ENCODE data around the gene E2F4.

Gene E2F4

DNA sequence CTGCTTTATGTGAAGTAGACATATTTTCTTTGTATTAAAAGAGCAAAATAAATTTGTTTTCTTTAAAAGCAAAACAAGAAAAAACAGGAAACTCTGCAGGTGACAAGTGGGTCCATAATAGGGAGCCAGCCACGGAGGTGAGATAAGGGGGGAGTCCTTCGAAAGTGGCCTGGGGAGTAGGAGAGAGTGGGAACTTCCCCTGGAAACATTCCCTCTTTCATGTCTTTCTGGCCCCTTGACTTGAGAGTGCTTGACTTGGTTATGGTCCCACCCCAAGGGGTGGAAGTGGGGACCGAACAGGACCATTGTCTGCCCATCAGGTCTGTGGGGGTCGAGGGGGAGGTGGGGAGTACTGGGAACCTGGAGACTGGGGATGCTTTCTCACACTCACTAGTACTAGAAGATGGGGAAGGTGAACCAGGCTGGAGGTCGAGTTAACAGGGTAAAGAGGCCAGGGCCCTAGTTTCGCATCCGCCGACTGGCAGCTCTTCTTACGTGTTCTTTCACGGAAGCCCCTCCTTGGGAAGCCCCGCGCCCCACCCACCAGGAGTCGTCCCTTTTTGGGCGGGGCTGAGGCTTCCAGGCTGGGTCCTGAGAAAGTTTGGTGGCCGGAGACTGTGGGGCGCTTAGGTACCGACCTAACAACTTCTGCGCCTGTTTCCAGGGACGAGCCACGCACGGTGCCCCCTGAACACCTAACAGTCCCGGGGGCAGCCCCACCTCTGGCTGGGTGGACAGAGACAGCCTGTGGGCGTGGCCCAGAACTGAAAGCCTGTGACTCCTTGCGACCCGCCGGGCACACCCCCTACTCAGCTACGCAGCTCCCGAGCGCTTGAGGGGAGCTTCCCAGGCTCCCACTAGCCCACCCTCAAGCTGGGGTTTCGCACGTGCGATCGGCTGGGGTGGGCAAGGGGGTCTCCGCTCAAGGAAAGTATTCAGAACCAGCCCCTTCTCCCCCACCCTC is 33.0 kb upstream of the E2F4 start:
- H3K27ac ChIP-seq (ENCODE audit: low read length), result peak overlapping the region; percentile 86

GRCh38 chr16:67161595-67162058 is 30.3 kb upstream of the E2F4 start:
- Histone ChIP-seq H3K4me1 (ENCODE audit: low read length) (peaks cover 26% of the 10 kb centered on the region), H3K4me3 (ENCODE audit: low read length) (no peak overlapping the region)

More for the DNA sequence above, 33.0 kb upstream of the E2F4 start:
- peaks cover 20% of the 10 kb centered on the region for H3K4me1 ChIP-seq (ENCODE audit: low read length)
- H3K9ac ChIP-seq (ENCODE audit: low read length), result peak overlapping the region; percentile 91
- TF ChIP-seq CTCF (IDR thresholded peaks at IDR 0.05; ENCODE audit: low read depth, low read length), result no peak
- TF ChIP-seq EZH2phosphoT487 (IDR thresholded peaks at IDR 0.05; ENCODE audit: low read depth), result no peak
- H3K27me3 ChIP-seq (ENCODE audit: low read depth, low read length), result no peaks in the 10 kb centered on the region
- H4K20me1 ChIP-seq (ENCODE audit: insufficient read depth, low read length), result no peaks in the 10 kb centered on the region
- peak overlapping the region; percentile 87 for H3K4me3 ChIP-seq (ENCODE audit: low read length)
- H3K4me2 ChIP-seq (ENCODE audit: low read length), result peak overlapping the region; percentile 99
- H2AFZ ChIP-seq (ENCODE audit: low read depth, low read length), result no peak overlapping the region
- peaks cover 12% of the 10 kb centered on the region for H3K36me3 ChIP-seq (replicated peaks; ENCODE audit: low read depth, low read length)
- H3K79me2 ChIP-seq (ENCODE audit: low read length), result peaks cover 14% of the 10 kb centered on the region
- no peaks in the 10 kb centered on the region for H3K9me3 ChIP-seq (ENCODE audit: insufficient read depth, low read length)

DNA sequence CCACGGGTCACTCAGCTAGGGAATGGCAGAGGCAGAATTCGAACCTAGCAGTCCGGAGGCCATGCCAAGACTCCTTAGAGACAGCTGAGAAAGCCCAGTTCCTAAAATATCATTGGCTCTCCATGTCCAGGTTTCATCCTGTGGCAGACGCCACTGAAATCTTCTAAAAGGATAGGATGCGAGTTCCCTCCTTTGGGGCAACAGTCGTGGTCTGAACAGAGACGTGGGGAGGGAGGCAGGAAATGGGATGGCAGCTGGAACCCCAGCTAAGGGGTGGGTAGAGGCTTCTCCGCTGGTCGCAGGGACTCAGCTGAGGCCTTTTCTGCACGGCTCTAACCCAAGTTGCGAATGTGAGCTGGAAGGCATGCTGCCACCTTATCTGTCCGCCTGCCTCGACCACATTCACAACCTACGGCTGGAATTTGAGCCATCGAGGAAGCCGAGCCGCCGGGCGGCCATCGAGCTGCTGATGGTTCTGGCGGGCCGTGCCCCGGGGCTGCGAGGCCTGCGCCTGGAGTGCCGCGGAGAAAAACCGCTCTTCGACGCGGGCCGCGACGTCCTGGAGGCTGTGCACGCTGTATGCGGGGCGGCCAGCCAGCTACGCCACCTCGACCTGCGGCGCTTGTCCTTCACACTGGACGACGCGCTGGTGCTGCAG is 29.3 kb upstream of the E2F4 start:
- no peak overlapping the region for H3K4me3 ChIP-seq (ENCODE audit: low read length)
- H4K20me1 ChIP-seq (ENCODE audit: insufficient read depth, low read length), result no peaks in the 10 kb centered on the region
- TF ChIP-seq CTCF (IDR thresholded peaks at IDR 0.05; ENCODE audit: low read depth, low read length), result no peak
- TF ChIP-seq EZH2phosphoT487 (IDR thresholded peaks at IDR 0.05; ENCODE audit: low read depth), result no peak
- H3K36me3 ChIP-seq (replicated peaks; ENCODE audit: low read depth, low read length), result peaks cover 7% of the 10 kb centered on the region
- H3K27me3 ChIP-seq (ENCODE audit: low read depth, low read length), result no peaks in the 10 kb centered on the region
- H3K9me3 ChIP-seq (ENCODE audit: insufficient read depth, low read length), result no peaks in the 10 kb centered on the region
- peaks cover 14% of the 10 kb centered on the region for H3K79me2 ChIP-seq (ENCODE audit: low read length)
- peaks cover 35% of the 10 kb centered on the region for H3K4me1 ChIP-seq (ENCODE audit: low read length)
- no peak overlapping the region for H3K4me2 ChIP-seq (ENCODE audit: low read length)
- H3K9ac ChIP-seq (ENCODE audit: low read length), result no peak overlapping the region
- no peak overlapping the region for H2AFZ ChIP-seq (ENCODE audit: low read depth, low read length)
- no peak overlapping the region for H3K27ac ChIP-seq (ENCODE audit: low read length)

More at GRCh38 chr16:67161595-67162058, 30.3 kb upstream of the E2F4 start:
- H3K9me3 ChIP-seq (ENCODE audit: insufficient read depth, low read length), result no peaks in the 10 kb centered on the region
- no peak overlapping the region for H3K9ac ChIP-seq (ENCODE audit: low read length)
- no peak overlapping the region for H3K27ac ChIP-seq (ENCODE audit: low read length)
- no peaks in the 10 kb centered on the region for H4K20me1 ChIP-seq (ENCODE audit: insufficient read depth, low read length)
- H3K4me2 ChIP-seq (ENCODE audit: low read length), result no peak overlapping the region
- H3K79me2 ChIP-seq (ENCODE audit: low read length), result peaks cover 14% of the 10 kb centered on the region
- H3K27me3 ChIP-seq (ENCODE audit: low read depth, low read length), result no peaks in the 10 kb centered on the region
- TF ChIP-seq CTCF (IDR thresholded peaks at IDR 0.05; ENCODE audit: low read depth, low read length) (no peak), EZH2phosphoT487 (IDR thresholded peaks at IDR 0.05; ENCODE audit: low read depth) (no peak)
- no peak overlapping the region for H2AFZ ChIP-seq (ENCODE audit: low read depth, low read length)
- H3K36me3 ChIP-seq (replicated peaks; ENCODE audit: low read depth, low read length), result peaks cover 7% of the 10 kb centered on the region
